Tibial nerve (tissue), 4 donors: ENCODE measurements around the gene ADI1.

Experiments used
- CTCF ChIP-seq, 5 experiments: fragments of 200-600 bp in 3 of 5; fragments of 450-650 bp in 2 of 5; sonication (generic) in 3 of 5; IDR thresholded peaks; one replicate each; pipeline ENCODE4 v1.5.1; 2016 to 2019; ENCODE audit warnings: antibody characterized with exemption in 5 of 5, mild to moderate bottlenecking in 3 of 5, moderate library complexity in 2 of 5
- EP300 ChIP-seq, 2 donors: sonication (generic); formaldehyde crosslinking; IDR thresholded peaks; one replicate each; pipeline ENCODE4 v1.6.1; 2017; ENCODE audit warnings: antibody characterized with exemption in 2 of 2, mild to moderate bottlenecking in 1 of 2
- POLR2A ChIP-seq, 2 donors: fragments of 450-650 bp; IDR thresholded peaks; one replicate each; pipeline ENCODE4 v1.6.1; 2017; ENCODE audit warnings: antibody characterized with exemption in 2 of 2, mild to moderate bottlenecking in 2 of 2, moderate library complexity in 2 of 2

- TF ChIP-seq CTCF (IDR thresholded peaks at IDR 0.05) (no peak), POLR2A (IDR thresholded peaks at IDR 0.05) (no peak), EP300 (IDR thresholded peaks at IDR 0.05) (no peak)
Measured at GRCh38 chr2:3451926-3452671, 67.2 kb downstream of the ADI1 start.
